Gastrocnemius medialis (tissue), 4 donors: ENCODE measurements around the gene RYR2.

ENCODE experiments used
- POLR2A ChIP-seq, 2 donors: fragments of 450-650 bp; IDR thresholded peaks; one replicate each; pipeline ENCODE4 v1.6.1; 2017; ENCODE audit warnings: antibody characterized with exemption in 2 of 2, mild to moderate bottlenecking in 2 of 2, moderate library complexity in 2 of 2
- TF ChIP-seq, protein P1 (sequence below), 5 experiments: fragments of 450-650 bp in 3 of 5; fragments of 200-600 bp in 2 of 5; sonication (generic) in 2 of 5; IDR thresholded peaks in 4 of 5; conservative IDR thresholded peaks in 1 of 5; 1 replicate in 4 of 5; 2 replicates in 1 of 5; pipeline ENCODE4 v1.5.1; 2016 to 2019; ENCODE audit warnings: antibody characterized with exemption in 5 of 5, mild to moderate bottlenecking in 3 of 5, moderate library complexity in 3 of 5

DNA sequence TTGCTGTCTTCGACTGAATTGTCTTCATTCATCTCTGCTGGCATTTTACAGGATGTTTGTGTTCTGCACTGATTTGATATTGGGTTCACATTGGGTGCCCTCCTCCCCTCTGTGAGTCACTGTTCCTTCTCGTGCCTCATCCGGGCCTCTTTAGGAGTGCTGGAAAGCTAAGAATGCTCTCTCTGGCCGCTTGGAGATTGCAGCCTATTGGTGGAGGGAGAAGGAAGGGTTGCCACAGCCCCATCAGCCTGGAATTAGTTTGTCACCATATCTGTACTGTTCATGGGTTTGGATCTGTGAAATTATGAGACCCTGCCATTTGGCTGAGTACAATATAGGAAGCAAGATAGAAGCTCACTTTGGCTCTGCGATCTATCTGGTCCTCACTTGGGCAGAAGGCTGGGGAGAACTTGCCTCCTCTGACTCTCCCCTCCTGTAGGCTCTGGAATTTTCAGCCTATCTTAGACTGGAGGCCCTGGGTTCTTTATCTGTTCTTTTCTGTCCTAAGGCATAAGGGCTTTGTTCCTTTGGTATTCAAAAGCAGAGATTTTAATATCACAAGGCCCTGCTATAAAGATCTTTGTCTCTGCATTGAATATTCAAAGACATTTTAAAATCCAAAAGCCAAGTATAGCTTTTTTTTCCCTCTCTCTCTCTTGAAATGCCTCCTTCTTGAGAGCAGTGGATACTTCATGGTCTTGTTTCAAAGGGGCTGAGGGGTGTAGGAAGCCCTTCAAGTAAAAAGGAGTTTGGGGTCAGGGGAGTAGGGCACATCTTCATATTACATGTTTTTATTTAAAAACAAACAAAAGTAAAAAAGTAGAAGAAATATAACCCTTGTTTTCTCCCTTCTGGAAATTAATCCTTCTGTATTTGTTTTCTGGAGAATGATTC, 500.8 kb downstream of the RYR2 start:
- TF ChIP-seq, protein P1, sequence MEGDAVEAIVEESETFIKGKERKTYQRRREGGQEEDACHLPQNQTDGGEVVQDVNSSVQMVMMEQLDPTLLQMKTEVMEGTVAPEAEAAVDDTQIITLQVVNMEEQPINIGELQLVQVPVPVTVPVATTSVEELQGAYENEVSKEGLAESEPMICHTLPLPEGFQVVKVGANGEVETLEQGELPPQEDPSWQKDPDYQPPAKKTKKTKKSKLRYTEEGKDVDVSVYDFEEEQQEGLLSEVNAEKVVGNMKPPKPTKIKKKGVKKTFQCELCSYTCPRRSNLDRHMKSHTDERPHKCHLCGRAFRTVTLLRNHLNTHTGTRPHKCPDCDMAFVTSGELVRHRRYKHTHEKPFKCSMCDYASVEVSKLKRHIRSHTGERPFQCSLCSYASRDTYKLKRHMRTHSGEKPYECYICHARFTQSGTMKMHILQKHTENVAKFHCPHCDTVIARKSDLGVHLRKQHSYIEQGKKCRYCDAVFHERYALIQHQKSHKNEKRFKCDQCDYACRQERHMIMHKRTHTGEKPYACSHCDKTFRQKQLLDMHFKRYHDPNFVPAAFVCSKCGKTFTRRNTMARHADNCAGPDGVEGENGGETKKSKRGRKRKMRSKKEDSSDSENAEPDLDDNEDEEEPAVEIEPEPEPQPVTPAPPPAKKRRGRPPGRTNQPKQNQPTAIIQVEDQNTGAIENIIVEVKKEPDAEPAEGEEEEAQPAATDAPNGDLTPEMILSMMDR (IDR thresholded peaks at IDR 0.05 in 4 of 5, conservative IDR thresholded peaks at IDR 0.05 in 1 of 5), result no peak
- TF ChIP-seq POLR2A (IDR thresholded peaks at IDR 0.05), result no peak
